ENCODE measurements around the gene HINT2.
A peak's percentile ranks its signal among the peaks of the same experiment; 100 is the strongest.

HINT2 gene

DNA sequence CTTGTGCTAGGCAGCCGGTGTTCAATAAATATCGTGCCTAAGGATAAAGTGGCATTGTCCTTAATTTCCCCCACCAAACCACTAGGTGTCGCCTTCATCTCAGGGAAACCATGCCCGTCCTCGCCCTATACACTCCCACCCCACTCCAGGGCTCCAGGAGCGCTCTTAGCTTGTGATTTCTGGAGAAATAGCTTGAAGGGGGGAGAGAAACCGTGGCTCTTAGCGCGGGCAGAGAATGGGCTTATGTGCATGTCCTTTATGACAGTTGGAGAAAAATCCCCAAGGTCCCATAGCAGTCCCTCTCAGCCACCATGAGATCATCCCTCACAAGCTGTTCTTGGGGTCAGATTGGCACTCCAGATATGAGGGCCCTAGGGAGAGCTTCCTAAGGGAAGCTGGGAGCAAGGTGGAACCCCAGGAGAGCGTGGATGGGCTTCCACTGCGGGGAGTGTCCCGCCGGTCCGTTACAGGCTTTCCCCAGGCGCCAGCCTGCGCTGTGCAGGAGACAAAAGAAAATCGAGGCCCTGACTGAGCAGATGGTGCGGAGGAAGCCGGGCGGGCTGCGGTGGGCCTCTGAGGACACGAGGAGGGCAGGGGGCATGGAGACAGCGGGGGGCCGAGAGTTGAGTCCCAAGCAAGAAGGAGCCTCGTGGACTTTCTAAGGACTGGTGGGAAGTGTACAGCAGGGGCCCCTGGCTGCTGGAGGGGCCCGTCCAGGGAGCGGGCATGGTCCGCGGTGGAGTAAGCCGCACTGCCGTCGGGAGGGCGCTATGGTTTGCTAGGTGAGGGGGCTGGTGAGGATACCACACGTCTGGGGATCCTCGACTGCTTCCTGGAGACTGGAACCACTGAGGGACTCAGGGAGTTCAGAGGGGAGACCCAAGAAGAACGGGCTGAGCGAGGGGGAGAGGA lies 24.2 kb downstream of the HINT2 start:
- Histone ChIP-seq H3K27me3 (ENCODE audit: insufficient read depth, low read length, poor library complexity, severe bottlenecking) (no peaks in the 10 kb centered on the region), H3K36me3 (ENCODE audit: insufficient read depth, low read length) (peaks cover 17% of the 10 kb centered on the region; the same call in 1 of the 2 replicates), H3K9me3 (ENCODE audit: insufficient read depth, low read depth, low read length) (no peaks in the 10 kb centered on the region), H3K4me2 (ENCODE audit: low read depth, low read length, poor library complexity, severe bottlenecking) (no peak overlapping the region), H3K79me2 (ENCODE audit: insufficient read depth, low read length) (no peaks in the 10 kb centered on the region), H2AFZ (ENCODE audit: low read length) (no peak overlapping the region), H3K9me2 (replicated peaks; ENCODE audit: low read depth, low read length) (no peaks in the 10 kb centered on the region), H4K20me1 (ENCODE audit: insufficient read depth, low read length, poor library complexity, severe bottlenecking) (no peaks in the 10 kb centered on the region), H3K4me1 (ENCODE audit: insufficient read depth, low read length, poor library complexity, severe bottlenecking) (peaks cover 7% of the 10 kb centered on the region), H3F3A (ENCODE audit: low read depth) (no peaks in the 10 kb centered on the region), H3K4me3 (ENCODE audit: low read length, poor library complexity, severe bottlenecking) (no peak overlapping the region), H3K9ac (ENCODE audit: low read depth, low read length, poor library complexity, severe bottlenecking) (no peak overlapping the region)
- TF ChIP-seq, protein P1, sequence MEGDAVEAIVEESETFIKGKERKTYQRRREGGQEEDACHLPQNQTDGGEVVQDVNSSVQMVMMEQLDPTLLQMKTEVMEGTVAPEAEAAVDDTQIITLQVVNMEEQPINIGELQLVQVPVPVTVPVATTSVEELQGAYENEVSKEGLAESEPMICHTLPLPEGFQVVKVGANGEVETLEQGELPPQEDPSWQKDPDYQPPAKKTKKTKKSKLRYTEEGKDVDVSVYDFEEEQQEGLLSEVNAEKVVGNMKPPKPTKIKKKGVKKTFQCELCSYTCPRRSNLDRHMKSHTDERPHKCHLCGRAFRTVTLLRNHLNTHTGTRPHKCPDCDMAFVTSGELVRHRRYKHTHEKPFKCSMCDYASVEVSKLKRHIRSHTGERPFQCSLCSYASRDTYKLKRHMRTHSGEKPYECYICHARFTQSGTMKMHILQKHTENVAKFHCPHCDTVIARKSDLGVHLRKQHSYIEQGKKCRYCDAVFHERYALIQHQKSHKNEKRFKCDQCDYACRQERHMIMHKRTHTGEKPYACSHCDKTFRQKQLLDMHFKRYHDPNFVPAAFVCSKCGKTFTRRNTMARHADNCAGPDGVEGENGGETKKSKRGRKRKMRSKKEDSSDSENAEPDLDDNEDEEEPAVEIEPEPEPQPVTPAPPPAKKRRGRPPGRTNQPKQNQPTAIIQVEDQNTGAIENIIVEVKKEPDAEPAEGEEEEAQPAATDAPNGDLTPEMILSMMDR (conservative IDR thresholded peaks at IDR 0.05; ENCODE audit: low read length) = peak; percentile 93
- TF ChIP-seq EZH2phosphoT487 (IDR thresholded peaks at IDR 0.05; ENCODE audit: borderline replicate concordance) = no peak

DNA sequence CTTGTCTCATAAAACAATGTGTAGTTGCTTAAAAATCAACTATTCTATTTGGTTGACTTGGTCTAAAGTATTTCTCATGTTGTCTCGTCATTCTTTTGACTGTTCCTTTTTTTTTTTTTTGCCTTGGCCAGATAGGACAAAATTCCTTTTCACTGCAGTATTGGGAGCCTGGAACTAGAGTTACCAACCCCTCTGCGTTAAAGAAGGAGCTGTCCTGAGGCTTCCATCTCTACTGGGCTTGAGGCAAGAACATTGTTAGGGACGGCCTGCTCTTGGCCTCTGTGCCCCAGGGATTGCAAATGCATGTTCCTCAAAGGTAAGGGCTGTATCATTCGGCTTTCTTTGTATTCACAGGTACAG lies 24.8 kb downstream of the HINT2 start:
- H3K9me2 ChIP-seq (replicated peaks; ENCODE audit: low read depth, low read length) = no peaks in the 10 kb centered on the region
- H3K9ac ChIP-seq (ENCODE audit: low read depth, low read length, poor library complexity, severe bottlenecking) = no peak overlapping the region
- H3K4me3 ChIP-seq (ENCODE audit: low read length, poor library complexity, severe bottlenecking) = no peak overlapping the region
- H3K4me1 ChIP-seq (ENCODE audit: insufficient read depth, low read length, poor library complexity, severe bottlenecking) = peaks cover 7% of the 10 kb centered on the region
- H3F3A ChIP-seq (ENCODE audit: low read depth) = no peaks in the 10 kb centered on the region
- no peak overlapping the region for H3K4me2 ChIP-seq (ENCODE audit: low read depth, low read length, poor library complexity, severe bottlenecking)
- H3K36me3 ChIP-seq (ENCODE audit: insufficient read depth, low read length) = peaks cover 20% of the 10 kb centered on the region; the same call in 1 of the 2 replicates
- no peaks in the 10 kb centered on the region for H3K9me3 ChIP-seq (ENCODE audit: insufficient read depth, low read depth, low read length)
- no peak for TF ChIP-seq EZH2phosphoT487 (IDR thresholded peaks at IDR 0.05; ENCODE audit: borderline replicate concordance)
- TF ChIP-seq, protein P1 (conservative IDR thresholded peaks at IDR 0.05; ENCODE audit: low read length) = no peak
- no peaks in the 10 kb centered on the region for H3K27me3 ChIP-seq (ENCODE audit: insufficient read depth, low read length, poor library complexity, severe bottlenecking)
- H3K79me2 ChIP-seq (ENCODE audit: insufficient read depth, low read length) = no peaks in the 10 kb centered on the region
- H4K20me1 ChIP-seq (ENCODE audit: insufficient read depth, low read length, poor library complexity, severe bottlenecking) = no peaks in the 10 kb centered on the region
- H2AFZ ChIP-seq (ENCODE audit: low read length) = no peak overlapping the region

DNA sequence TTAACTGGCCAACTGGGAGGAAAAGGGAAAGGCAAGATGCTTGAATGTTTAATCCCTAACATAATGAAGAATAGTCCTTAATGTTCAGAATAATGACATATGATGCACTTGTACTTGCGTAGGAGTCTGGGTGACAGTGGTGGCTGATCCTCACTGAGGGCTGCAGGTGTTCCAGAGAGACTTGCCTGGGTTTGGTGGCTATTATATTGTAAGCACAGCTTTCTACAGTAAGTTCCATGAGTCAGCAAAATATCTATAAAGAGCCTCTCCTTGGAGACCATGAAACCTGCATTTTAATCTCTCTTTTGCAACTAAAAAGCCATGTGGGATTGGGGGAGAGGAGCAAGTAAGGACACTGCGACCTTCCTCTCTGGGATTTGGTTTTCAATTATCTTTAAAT lies 25.3 kb downstream of the HINT2 start:
- Histone ChIP-seq H2AFZ (ENCODE audit: low read length) (no peak overlapping the region), H3K9me3 (ENCODE audit: insufficient read depth, low read depth, low read length) (no peaks in the 10 kb centered on the region), H4K20me1 (ENCODE audit: insufficient read depth, low read length, poor library complexity, severe bottlenecking) (no peaks in the 10 kb centered on the region), H3K4me2 (ENCODE audit: low read depth, low read length, poor library complexity, severe bottlenecking) (no peak overlapping the region), H3K4me3 (ENCODE audit: low read length, poor library complexity, severe bottlenecking) (no peak overlapping the region), H3K27me3 (ENCODE audit: insufficient read depth, low read length, poor library complexity, severe bottlenecking) (no peaks in the 10 kb centered on the region), H3K36me3 (ENCODE audit: insufficient read depth, low read length) (peaks cover 20% of the 10 kb centered on the region; the same call in 1 of the 2 replicates), H3K4me1 (ENCODE audit: insufficient read depth, low read length, poor library complexity, severe bottlenecking) (peaks cover 5% of the 10 kb centered on the region), H3K9ac (ENCODE audit: low read depth, low read length, poor library complexity, severe bottlenecking) (no peak overlapping the region), H3K79me2 (ENCODE audit: insufficient read depth, low read length) (no peaks in the 10 kb centered on the region), H3K9me2 (replicated peaks; ENCODE audit: low read depth, low read length) (no peaks in the 10 kb centered on the region), H3F3A (ENCODE audit: low read depth) (no peaks in the 10 kb centered on the region)
- TF ChIP-seq, protein P1 (conservative IDR thresholded peaks at IDR 0.05; ENCODE audit: low read length) = no peak
- no peak for TF ChIP-seq EZH2phosphoT487 (IDR thresholded peaks at IDR 0.05; ENCODE audit: borderline replicate concordance)

Data from Loucy (cell line).